Cardiac fibroblast (primary cell): ENCODE results near the gene DNAH9.

ENCODE experiments used
- DNase-seq, 2 donors: peaks; one replicate each; pipeline versions ENCODE4 v3.0.0 to v3.0.0-alpha.2; 2010; ENCODE audit warnings: low read depth in 2 of 2
- H3K4me3 ChIP-seq, 2 donors: replicated peaks in 1 of 2; 1 replicate in 1 of 2; 2 replicates in 1 of 2; pipeline ENCODE4 v1.5.1; 2011; ENCODE audit warnings: low read depth in 2 of 2, low read length in 2 of 2, mild to moderate bottlenecking in 2 of 2, moderate library complexity in 1 of 2
- CTCF ChIP-seq: IDR thresholded peaks from one replicate; pipeline ENCODE4 v1.5.1; 2011; ENCODE audit warnings: low read depth, mild to moderate bottlenecking, low read length, inconsistent platforms

DNAH9 gene

GRCh38 chr17:11564589-11565380, 33.5 kb upstream of the DNAH9 start:
- no peak for TF ChIP-seq CTCF
- DNase-seq: no peak
- H3K4me3 ChIP-seq: no peak overlapping the region

GRCh38 chr17:11565591-11565990, 32.7 kb upstream of the DNAH9 start:
- no peak for TF ChIP-seq CTCF
- H3K4me3 ChIP-seq: no peak overlapping the region
- no peak for DNase-seq

- no peak for TF ChIP-seq CTCF
- DNase-seq: no peak
- H3K4me3 ChIP-seq: no peak overlapping the region
Measured at GRCh38 chr17:11578998-11579397, 19.3 kb upstream of the DNAH9 start.

- no peak for TF ChIP-seq CTCF
- DNase-seq: no peak
- H3K4me3 ChIP-seq: no peak overlapping the region
Measured at GRCh38 chr17:11580677-11581076, 17.6 kb upstream of the DNAH9 start.

GRCh38 chr17:11582217-11582616, 16.1 kb upstream of the DNAH9 start:
- no peak overlapping the region for H3K4me3 ChIP-seq
- DNase-seq: no peak
- TF ChIP-seq CTCF: no peak

GRCh38 chr17:11583306-11583992, 14.8 kb upstream of the DNAH9 start:
- H3K4me3 ChIP-seq: no peak overlapping the region
- TF ChIP-seq CTCF: no peak
- no peak for DNase-seq
